CD4-positive, alpha-beta T cell treated with Interleukin-10 for 1 hour (primary cell): ENCODE data around the gene ANKRD40CL.
A peak's percentile ranks its signal among the peaks of the same experiment; 100 is the strongest.

ENCODE experiments used
- DNase-seq: peaks from one replicate; pipeline ENCODE4 v3.0.0-alpha.2; 2020

Gene ANKRD40CL

GRCh38 chr17:50785946-50786570 lies 18.7 kb upstream of the ANKRD40CL start:
- no peak for DNase-seq

- no peak for DNase-seq
Observed at GRCh38 chr17:50785126-50785525, 17.8 kb upstream of the ANKRD40CL start.

GRCh38 chr17:50783905-50784304 lies 16.6 kb upstream of the ANKRD40CL start:
- no peak for DNase-seq

GRCh38 chr17:50783193-50783660 lies 15.9 kb upstream of the ANKRD40CL start:
- peak; percentile 82 for DNase-seq

GRCh38 chr17:50781167-50781566 lies 13.8 kb upstream of the ANKRD40CL start:
- DNase-seq: no peak

- peak; percentile 71 for DNase-seq
Observed at GRCh38 chr17:50779747-50780353, 12.5 kb upstream of the ANKRD40CL start.

- DNase-seq: no peak
Observed at GRCh38 chr17:50778988-50779387, 11.7 kb upstream of the ANKRD40CL start.

- DNase-seq: no peak
Observed at GRCh38 chr17:50778471-50778870, 11.2 kb upstream of the ANKRD40CL start.

GRCh38 chr17:50775926-50776325 lies 8.6 kb upstream of the ANKRD40CL start:
- DNase-seq: no peak

- DNase-seq: no peak
Observed at GRCh38 chr17:50774225-50774803, 7.0 kb upstream of the ANKRD40CL start.

- DNase-seq: no peak
Observed at GRCh38 chr17:50771991-50772785, 4.9 kb upstream of the ANKRD40CL start.

- no peak for DNase-seq
Observed at GRCh38 chr17:50770346-50770745, 3.0 kb upstream of the ANKRD40CL start.

GRCh38 chr17:50769884-50770283 lies 2.6 kb upstream of the ANKRD40CL start:
- DNase-seq: no peak

GRCh38 chr17:50768346-50768761 lies 1.0 kb upstream of the ANKRD40CL start:
- no peak for DNase-seq

- DNase-seq: no peak
Observed at GRCh38 chr17:50767030-50767429, 288 bp downstream of the ANKRD40CL start.

- no peak for DNase-seq
Observed at GRCh38 chr17:50766222-50767023, 895 bp downstream of the ANKRD40CL start.

- no peak for DNase-seq
Observed at GRCh38 chr17:50765454-50766221, 1.7 kb downstream of the ANKRD40CL start.

- DNase-seq: no peak
Observed at GRCh38 chr17:50764734-50765149, 2.6 kb downstream of the ANKRD40CL start.

- DNase-seq: no peak
Observed at GRCh38 chr17:50763716-50764475, 3.4 kb downstream of the ANKRD40CL start.

- no peak for DNase-seq
Observed at GRCh38 chr17:50762177-50762576, 5.1 kb downstream of the ANKRD40CL start.

- no peak for DNase-seq
Observed at GRCh38 chr17:50758989-50759544, 8.3 kb downstream of the ANKRD40CL start.
